Embryonic facial prominence (tissue), 1 donor: ENCODE measurements around the gene ZNRF1.

Experiments used
- DNase-seq: peaks from one replicate; pipeline ENCODE4 v3.0.0-alpha.2; 2016; ENCODE audit errors: extremely low spot score

The ZNRF1 gene

GRCh38 chr16:75099075-75099667 lies 100.3 kb downstream of the ZNRF1 start:
- no peak for DNase-seq

- no peak for DNase-seq
Measured at GRCh38 chr16:75099738-75100602, 101.1 kb downstream of the ZNRF1 start.

- DNase-seq, result no peak
Measured at GRCh38 chr16:75100603-75100990, 101.8 kb downstream of the ZNRF1 start.

- no peak for DNase-seq
Measured at GRCh38 chr16:75101635-75102034, 102.8 kb downstream of the ZNRF1 start.

- DNase-seq, result no peak
Measured at GRCh38 chr16:75102595-75102994, 103.8 kb downstream of the ZNRF1 start.

GRCh38 chr16:75103994-75104393 lies 105.2 kb downstream of the ZNRF1 start:
- DNase-seq, result no peak

- DNase-seq, result no peak
Measured at GRCh38 chr16:75104836-75105235, 106.0 kb downstream of the ZNRF1 start.

- no peak for DNase-seq
Measured at GRCh38 chr16:75105306-75106061, 106.7 kb downstream of the ZNRF1 start.

DNA sequence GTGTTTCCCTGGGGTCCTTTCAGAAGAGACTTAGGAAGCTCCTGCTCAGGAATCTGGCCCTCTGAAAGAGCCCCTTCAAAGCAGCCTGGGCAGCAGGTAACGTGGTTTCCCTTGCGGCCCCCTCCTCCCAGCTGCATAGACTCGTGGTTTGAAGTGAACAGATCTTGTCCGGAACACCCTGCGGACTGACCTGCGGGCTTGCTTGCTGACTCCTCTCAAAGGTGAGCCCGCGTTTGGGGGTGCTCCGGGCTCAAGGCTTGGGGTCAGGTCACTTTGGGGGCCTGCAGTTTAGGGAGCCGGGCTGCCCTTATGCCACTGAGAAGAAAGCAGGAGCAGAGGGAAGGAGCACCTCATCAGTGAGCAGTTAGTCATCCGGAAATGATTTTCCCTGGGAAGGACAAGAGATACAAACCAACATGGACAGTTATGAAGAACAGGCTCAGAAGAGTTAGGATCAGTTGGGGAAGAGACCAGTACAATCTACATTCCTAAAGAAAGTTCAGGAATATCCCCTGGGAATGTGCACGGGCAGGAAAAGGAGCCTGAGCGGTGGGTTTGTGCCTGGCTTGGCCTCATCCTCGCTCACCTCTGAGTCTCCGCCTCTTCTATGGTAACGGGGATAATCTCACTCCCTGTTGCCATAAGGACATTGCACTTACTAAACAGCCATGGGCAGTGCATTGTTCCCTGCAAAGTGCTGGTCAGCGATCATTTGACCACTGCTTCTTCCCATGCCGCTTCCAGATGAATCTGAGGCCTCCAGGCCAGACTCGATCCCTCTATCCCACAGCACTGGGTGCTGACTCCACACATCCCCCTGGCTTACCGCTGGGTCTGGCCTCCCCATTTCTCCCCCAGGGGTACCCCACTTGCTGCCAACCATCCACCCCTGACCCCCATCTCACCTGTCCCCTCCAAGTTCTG lies 107.8 kb downstream of the ZNRF1 start:
- no peak for DNase-seq

GRCh38 chr16:75107505-75107904 lies 108.7 kb downstream of the ZNRF1 start:
- DNase-seq, result no peak

DNA sequence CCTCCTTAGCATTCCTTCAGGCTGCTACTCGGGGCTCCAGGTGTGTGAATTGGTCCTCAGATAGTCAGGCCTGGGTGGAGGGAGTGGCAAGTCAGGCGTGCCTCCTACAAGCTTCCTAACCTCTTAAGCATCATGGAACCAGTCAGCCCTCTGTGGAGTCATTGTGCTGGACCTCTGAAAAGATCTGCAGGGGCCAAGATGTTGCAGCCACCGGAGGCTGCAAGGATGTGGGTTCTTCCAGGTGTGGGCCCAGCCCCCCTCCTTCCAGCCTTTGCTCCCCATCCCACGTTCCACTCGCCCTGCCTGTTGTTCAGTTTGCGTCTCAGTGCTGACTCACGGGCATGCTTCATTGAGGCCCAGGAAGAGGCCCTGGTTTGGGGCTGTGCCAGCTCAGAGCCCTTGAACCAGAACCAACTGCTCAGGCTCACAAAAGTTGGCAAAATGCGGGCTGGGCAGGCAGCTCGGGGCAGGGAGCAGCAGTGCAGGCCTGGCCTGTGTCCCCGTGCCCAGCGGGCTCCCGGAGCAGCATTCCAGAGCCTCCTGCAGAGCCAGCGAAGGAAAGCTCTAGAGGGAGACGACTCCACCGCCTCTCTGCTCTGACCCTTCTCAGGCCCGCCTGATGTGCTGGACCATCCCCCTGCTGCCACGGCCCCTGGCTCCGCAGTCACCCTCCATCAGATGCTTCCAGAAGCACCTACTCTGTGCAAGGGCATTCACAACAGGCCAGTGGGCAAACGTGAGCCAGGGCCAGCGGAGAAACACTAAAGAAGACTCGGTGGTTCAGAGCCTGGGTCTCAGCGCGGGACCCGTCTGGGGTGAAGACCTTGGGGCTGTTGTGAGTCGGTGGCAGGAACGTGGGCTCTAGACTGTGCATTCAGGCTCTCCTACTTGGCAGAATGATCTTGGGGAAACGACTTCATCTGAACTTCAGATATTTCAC lies 110.2 kb downstream of the ZNRF1 start:
- no peak for DNase-seq

- DNase-seq, result no peak
Measured at GRCh38 chr16:75109732-75110243, 111.0 kb downstream of the ZNRF1 start.

DNA sequence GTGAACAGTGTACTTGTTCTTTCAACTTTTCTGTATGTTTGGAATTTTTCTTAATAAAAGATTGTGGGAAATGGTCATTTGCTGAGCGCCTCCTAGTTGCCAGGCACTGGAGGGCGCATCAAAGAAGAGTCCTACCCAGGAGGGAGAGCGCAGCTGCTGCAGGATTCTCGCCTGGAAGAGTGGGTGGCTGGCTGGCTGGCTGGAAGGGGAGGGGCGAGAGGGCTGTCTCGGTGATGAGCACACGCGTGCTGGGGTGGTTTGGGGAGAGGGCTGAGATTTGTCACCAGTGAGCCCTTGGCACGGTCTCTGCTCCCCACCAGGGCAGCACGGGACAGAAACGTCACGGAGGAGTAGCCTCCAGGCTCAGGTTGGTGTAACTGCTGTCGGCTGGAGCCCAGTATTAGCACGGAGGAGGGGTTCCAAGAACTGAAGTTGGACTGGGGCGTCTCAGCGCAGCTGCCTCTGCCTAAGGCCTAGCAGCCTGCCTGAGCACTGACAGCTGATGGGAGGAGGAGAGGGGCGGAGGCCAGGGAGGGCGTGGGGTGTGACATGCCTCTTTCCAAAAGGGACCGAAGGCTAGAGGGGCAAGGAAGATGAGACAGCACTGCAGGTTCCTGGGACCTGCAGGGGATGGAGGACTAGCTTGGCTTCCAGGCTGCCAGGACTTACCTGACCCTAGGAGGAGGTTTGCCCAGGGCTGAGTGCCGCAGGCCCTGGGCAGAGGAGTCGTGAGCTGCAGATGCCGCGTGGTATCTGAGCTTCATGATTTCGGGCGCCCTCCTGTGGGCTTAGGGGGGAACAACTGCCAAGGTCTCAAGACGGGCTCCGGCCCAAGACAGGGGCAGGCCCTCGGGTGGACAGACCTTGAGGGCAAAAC lies 112.1 kb downstream of the ZNRF1 start:
- DNase-seq, result peak; percentile 58

- DNase-seq, result no peak
Measured at GRCh38 chr16:75111514-75111940, 112.7 kb downstream of the ZNRF1 start.

DNA sequence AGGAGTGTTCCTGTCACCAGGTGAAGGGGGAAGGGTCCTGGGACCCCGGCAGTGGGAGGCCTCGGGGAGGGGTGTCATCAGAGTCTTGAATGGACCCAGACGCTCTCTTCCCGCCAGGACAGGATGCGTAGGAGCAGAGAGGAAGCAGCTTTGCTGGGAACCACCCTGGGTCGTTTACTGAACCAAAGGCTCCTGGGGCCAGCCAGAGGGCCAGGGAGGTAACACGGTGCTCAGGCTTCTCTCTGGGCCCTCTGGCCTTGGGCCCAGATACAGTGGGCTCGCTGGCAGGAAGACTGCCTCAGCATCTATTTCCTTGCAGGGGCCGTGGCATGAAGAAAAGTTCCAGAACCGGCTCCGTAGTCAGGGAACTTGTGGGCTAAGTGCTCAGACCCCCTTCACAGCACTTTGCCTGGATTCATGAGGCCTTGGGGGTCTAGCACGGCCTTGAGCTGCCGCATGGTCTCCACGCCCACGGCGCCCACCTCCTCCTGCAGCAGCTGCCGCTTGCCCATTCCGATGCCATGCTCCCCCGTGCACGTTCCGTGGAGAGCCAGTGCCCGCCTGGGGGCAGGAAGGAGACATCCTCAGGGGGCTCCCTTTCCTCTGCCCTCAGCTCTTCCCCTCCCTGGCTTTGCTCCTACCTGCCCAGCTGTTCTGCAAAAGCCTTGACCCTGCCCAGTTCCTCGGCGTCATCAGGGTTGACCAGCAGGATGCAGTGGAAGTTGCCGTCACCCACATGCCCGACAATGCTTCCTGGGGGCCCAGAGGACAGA lies 113.3 kb downstream of the ZNRF1 start:
- DNase-seq, result no peak

- no peak for DNase-seq
Measured at GRCh38 chr16:75112734-75113491, 114.1 kb downstream of the ZNRF1 start.

GRCh38 chr16:75113541-75114121 lies 114.8 kb downstream of the ZNRF1 start:
- DNase-seq, result no peak
